OCI-LY3 (cell line): Measurements from ENCODE around the gene HERPUD1.

Experiments used
- CTCF ChIP-seq: fragments of 200-600, 300-600 bp; sonication (generic); IDR thresholded peaks from 2 replicates; pipeline ENCODE4 v1.5.1; 2014; ENCODE audit warnings: antibody characterized with exemption, low read length, low read depth
- EZH2phosphoT487 ChIP-seq: fragments of 200-600 bp; shearing (Covaris generic); IDR thresholded peaks from 2 replicates; pipeline ENCODE4 v1.6.1; 2018; ENCODE audit warnings: antibody characterized with exemption, mixed run types, low read depth

DNA sequence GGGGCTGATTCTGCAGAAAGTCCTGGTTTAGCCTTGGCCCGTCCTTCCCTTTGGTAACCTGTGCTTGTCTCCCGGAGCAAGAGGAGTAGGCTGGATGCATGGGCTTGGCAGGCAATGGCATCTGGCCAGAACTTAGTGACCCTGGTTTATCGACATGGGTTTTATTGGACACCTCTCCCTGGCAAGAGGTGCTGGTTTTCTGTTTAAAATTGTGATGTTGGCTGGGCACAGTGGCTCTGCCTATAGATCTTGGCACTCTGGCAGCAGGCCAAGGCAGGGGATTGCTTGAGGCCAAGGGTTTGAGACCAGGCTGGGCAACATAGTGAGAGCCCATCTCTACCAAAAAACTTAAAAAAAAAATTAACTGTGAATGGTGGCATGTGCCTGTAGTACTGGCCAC, 35.7 kb upstream of the HERPUD1 start:
- no peak for TF ChIP-seq CTCF
- no peak for TF ChIP-seq EZH2phosphoT487
